HG02943 (cell line): Measurements from ENCODE around the gene ADAMTS4.

Experiments
- ATAC-seq: cut with Tn5 transposase; IDR thresholded peaks from one replicate; pipeline ENCODE4 v1.9.1; 2021; ENCODE audit warnings: mild to moderate bottlenecking, low read depth, moderate library complexity; ENCODE audit not compliant: unreplicated experiment

Gene ADAMTS4

DNA sequence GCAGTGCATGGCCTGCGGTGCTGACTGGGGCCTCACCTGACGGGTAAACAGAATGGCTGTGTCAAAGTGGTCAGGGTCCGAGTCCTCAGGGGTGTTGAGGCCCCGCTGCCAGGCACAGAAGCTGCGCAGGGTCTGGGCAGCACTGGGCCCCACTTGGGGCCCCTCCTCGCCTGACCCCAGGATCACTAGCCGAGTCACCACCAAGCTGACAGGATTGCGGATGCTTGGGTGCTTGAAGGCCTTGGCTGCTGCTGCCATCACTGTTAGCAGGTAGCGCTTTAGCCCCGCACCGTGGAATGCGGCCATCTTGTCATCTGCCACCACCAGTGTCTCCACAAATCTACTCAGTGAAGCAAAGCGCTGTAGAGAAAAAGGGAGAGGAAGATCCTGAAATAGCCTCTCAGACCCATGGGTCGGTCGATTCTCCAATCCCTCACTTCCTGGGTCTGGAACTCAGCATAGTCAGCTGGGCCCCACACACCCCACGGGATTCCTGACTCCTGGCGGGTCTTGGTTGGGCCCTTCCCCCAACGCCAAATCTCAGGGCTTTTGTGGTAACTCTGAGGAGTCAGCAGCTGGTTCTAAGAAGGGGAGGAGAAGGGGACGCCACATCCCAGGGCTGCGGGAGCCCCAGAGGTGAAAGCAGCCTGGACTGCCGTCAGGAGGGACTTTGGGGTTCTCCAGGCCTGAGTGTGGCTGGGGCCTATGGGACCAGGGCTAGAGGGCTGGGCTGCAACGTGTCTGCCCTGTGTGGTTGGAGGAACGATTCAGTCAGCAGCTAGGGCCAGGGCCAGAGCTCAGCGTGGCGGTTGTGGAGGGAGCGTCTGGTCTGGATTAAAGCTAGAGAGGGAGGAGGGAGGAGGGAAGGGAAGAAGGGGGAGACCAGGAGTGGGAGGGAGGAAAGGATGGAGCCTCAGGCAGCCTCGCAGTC, 2.1 kb downstream of the ADAMTS4 start:
- ATAC-seq = no peak

DNA sequence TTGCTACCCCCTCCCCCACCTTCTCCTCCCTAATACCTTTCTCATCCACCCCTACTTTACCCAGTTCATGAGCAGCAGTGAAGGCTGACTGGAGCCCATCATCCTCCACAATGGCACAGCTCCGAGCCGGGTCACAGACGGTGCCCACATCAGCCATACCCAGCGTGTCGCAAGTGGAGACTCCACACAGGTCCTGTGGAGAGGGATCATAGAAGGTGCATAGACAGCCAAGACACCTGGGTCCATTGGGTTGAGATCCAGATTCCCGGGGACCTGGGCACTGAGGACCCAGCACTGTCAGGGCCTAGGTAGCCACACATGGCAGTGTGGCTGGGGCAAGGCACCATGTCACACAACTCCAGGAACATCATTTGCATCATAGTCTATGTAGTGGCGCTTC, 2.7 kb downstream of the ADAMTS4 start:
- ATAC-seq = no peak

DNA sequence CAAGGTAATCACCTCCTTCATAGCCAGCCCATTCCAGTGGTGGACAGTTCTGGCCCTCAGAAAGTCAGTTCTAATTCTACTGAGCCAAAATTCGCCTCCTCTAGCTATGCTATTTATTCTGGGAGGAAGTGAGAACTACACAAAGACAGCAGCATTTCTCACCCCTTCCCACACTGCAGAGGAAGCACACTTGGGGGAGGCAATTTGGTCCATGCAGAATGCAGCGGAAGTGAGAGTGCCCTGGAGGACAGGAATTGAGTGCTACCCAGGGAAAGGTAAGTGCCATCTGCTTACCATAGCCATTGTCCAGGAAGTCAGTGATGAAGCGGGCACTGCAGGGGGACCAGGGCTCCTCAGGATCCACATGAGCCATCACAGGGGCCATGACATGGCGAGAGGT, 3.7 kb downstream of the ADAMTS4 start:
- ATAC-seq = no peak

DNA sequence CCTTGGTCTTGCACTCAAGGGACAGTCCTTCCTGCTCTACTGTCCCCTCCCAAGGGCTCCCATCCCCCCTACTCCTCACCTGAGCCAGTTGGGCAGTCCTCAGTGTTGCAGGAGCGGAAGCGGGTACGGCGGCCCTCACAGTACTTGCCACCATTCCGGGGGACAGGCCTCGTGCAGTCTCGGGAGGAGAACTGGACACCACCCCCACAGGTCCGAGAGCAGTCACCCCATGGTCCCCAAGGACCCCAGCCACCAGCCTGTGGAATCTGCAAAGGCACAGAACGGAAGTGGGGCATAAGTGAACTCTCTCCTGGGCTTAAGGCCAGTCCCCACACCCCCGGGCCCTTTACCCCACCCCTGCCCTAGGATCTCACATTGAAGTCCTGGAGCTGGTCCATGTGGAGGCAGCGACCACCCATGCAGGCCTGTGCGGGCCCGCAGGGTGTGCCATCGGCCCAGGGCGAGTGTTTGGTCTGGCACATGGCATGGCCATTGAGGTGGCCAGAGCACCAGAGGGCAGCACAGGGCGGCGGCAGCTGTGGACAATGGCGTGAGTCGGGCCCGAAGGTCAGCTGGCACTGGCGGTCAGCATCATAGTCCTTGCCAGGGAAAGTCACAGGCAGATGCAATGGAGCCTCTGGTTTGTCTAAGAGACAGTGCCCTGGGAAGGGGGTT, 5.2 kb downstream of the ADAMTS4 start:
- ATAC-seq = no peak

DNA sequence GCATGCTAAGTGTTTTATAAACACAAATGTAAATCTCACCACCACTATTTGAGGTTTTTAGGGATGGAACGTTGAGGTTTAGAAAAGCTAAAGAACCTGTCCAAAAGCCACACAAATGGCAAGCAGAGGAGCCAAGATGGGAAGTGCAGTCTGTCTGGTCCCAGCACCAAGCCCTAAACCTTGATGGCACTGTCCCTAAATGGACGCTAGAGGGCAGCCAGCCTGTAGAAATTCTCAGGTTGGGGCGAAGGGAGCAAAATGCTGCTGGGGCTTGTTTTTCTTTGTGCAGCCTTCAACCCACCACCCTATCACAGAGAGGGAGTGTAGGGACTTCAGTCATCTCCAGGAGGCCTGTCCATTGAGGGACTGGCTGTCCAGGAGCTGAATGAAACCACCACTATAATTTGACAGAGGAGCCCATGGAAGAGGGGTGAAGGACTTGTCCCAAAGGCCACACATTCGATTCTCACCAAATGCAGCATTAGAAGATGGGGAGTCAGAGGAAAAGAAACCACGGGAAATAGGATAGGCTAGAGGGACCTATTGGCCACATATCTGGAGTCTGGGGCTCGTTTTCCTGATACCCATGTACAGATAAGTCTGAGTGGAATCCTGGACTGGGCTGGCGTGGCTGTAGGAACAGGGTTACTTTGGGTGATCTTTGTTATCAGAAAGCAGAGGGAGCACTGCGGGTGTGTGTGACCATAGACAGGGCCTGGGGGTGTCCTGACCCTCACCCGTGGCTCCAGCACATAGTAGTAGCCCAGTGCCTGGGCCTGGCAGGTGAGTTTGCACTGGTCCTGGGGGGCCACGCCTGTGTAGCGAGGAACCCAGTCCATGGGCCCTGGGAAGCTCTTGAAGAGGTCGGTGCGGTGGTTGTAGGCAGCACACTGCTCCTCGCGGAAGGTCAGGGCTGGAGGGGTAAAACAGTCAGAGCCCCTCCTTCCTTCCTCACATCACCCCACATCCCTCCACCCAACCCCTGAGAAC, 6.1 kb downstream of the ADAMTS4 start:
- no peak for ATAC-seq

DNA sequence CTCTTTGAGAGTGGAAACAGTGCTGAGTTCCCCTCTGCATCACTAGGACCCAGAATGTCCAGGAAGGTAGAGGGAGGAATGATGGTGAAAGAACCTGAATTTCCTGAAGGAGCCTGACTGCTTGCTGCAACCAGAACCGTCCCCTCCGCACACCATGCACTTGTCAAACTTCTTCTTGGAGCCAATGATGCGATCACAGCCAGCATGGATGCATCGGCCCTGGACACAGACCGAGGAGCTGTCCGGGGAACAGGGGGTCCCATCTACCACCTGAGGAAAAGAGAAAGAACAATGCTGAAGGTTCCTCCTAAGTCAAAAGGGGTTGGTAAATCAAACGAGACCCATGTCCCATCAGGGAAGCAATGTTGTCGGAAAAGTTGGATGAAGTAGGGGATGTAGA, 6.9 kb downstream of the ADAMTS4 start:
- no peak for ATAC-seq

DNA sequence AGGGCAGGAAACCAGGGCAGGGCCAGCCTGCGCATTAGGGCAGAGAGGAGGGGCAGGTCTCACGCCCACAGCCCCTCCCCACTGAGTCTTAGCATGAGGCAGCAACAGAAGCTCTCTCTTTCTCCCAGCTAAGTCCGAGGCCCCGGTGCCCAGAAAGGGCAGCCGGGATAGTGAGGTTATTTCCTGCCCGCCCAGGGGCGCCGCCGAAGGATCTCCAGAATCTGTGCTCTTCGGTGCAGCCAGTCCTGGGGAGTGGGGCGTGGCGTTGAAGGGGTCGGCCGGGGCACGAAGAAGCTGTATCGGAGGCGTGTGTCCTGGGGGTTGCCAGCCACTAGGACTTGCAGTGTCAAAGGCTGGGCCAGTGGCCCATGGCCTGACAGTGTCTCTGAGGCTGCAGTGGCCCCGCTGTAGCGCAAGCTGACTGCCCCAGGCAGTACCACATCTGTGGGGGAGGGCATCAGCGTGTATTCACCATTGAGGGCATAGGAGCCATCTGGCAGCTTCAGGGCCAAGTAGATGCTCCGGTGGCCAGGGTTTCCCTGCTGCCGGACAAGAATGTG, 7.8 kb downstream of the ADAMTS4 start:
- ATAC-seq = no peak

DNA sequence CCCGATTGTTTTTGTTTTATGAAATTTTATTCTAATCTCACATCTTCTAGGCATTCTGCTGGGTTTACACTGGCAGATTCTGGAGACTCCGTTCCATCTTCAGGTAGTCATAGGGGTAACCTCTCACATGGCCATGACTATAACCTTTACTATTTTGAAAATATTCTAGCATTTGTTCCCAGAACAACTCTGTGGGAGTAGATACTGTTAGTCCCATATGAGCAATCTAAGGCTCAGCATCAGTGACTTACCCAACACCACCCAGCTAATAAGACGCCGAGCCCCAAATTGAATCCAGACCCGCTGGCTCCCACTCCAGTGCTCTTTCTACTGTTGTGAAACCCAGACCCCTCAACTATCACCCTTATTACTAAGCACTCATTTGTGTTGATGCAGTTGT, 9.8 kb downstream of the ADAMTS4 start:
- no peak for ATAC-seq

DNA sequence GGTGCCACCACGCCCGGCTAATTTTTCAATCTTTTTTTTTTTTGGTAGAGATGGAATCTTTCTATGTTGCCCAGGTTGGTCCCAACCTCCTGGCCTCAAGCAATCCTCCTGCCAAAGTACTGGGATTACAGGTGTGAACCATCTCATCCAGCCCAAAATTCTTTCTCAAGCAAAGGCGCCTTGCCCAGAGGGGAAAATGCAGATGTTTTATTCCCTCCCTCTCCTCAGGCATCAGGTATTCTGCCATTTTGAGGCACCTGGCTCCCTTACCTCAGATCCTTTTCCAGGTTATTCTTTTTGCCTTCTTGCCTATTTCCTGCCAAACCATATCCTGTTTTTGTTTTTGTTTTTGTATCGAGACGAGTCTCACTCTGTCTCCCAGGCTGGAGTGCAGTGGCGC, 10.5 kb downstream of the ADAMTS4 start:
- ATAC-seq = no peak

DNA sequence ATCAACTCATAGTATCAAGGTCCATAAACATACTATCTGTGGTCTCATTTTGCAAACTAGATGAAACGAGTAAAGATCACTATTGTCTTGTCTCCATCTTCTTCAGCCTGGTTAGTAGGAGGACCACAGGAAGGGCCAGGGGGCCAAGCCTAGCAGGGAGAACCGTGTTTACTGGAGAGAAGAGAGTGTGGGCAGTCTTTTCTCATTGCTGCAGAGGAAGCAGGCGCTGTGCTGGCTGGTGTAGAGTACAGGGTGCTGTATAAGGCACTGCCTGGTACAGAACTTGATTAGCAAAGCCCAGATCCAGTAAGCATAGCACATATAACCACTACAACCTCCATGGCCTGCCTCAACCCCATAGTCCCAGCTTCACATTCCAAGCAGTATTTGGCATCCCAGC, 11.5 kb downstream of the ADAMTS4 start:
- no peak for ATAC-seq

DNA sequence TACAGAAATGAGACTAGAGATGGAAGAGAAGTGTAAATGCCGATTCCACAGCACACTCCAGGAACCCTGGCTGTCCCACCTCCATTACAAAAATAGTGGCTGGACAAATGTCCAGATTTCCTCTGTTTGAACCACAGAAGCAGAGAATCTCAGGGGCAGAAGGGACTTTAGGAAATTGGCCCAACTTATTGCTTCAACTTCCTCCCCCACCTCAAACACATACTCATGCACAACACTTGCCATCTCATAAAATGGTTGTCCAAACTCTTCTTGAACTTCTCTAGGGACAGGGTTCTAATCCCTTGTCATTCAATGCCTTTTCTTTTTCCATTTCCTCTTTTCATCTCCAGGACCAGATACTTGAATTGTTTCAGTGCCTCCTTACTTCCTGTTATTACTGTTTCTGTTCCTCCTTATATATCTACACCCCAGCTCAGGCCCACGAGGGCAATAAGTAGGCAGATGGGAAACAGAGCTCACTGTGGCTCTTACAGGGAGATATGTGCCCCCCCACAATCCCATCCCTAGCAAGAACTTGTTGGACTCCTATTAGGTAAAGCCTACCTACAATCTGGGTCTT, 13.0 kb downstream of the ADAMTS4 start:
- peak; percentile 27 for ATAC-seq

DNA sequence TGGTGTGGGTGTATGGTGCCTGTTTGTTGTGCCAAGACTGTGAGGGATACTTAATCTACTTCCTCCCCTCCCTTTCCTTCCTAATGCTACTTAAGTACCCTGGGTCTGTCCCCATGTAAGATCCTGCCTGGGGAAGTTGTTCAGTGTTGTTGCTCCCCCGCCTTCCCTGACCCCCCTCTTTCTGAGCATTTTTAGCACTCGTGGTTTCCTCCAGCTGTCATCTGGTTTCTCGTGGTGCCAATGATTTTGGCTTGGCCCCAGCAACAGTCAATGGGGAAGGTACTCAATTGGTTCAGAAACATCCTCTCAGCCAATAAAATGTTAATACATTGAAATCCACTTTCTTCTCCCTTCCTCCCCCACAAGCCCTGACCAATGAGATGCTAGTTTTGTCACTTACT, 13.6 kb downstream of the ADAMTS4 start:
- peak; percentile 68 for ATAC-seq

DNA sequence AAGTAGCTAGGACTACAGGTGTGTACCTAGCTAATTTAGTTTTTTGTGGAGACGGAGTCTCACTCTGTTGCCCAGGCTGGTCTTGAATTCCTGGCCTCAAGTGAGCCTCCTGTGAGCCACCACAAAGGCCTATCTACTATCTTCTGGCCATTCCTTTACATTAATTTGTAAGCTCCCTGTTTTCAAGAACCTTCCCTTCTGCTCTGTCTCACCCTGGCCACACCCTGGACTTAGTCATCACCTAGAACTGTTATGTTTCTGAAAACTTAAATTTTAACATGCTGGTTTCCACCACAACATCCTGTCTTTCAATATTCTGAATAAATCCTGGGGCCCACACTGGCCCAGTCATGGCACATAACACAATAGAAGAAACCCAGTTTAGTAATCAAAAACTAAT, 16.6 kb downstream of the ADAMTS4 start:
- ATAC-seq = no peak

DNA sequence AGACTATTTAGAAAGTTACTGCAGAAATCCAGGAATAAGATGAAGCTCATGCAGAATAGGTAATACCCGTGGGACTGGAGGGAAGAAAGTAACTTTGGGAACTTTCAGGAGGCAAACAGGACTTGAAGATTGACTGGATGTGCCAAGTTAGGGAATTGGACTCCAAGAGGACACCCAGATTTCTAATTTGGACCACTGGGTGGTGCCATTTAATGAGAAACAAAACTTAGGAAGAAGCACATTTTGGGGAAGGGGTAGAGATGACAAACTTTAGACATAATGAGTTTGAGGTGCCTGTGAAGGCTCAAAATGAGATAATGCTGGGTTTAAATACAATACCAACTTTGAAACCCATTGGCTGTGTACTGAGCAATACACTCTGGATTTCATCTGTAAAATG, 18.2 kb downstream of the ADAMTS4 start:
- ATAC-seq = no peak

DNA sequence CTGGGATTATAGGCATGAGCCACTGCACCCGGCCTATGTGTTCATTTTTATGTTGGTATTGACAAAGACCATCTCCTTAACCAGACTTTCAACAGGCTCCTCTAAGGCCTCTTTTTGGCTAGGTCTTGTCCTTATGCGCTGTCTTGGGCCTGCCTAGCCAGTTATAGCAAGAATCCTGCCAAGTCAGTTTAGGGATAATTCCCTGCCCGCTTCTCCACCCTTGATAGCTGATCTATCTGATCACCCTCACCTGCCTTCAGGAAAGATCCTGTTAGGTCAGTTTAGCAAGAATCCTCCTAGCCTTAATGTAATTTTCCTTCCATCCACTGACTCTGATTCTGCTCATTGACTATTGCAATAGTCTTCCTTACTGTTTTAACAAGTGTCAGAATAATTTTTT, 19.2 kb downstream of the ADAMTS4 start:
- no peak for ATAC-seq

DNA sequence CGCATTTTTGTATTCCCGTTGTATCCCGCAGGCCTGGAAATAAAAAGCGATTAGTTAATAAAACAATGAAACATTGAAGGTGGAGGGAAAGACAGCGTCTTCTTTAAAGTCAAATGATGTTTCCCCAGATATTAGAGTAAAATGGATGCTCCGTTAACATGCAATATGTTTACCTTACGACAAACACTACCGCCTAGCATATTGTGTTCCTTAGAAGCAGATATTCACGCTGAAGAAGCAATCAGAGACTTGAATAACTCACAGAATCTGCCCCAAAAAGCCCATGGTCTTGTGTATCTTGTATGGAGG, 21.0 kb downstream of the ADAMTS4 start:
- no peak for ATAC-seq

DNA sequence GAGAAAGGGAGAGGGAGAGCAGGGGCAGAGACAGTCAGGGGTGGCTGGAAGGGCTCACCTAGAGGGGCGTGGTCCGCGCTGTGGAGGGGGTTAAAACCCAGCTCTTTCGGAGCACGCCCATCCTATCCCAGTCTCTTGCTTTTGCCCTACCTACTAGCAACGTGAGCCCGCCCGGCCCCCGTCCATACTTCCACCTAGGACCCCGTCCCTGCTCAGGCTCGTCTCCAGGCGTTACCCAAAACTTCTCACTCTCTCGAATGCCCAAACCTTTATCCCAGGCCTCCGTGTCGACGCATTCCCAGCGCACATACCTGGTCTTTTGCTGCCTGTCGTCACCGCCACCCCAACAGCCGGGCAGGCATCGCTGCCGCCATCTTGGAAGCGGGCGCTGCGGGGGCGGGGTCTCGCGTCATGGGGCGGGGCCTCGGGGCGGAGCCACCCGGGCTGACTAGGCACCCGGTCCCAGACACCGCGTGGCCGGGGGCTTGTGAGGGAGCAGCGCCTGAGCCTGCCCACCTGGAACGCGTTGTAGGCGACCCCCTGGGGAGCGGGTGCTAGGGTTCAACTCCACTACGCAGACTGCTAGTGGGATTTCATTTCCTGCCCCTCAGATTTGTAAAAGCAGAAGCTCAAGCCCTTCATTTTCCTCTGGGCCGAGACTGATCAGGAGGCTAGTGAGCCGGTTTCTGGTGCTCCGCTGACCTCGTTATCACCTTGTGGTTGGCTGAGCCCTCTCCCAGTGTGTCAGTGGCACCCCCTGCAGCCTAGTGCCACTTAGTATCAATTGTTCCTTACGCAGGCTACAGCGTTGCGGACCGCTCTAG, 21.5 kb downstream of the ADAMTS4 start, which contains the start of gene B4GALT3:
B4GALT3 (minus strand) TSS at position 396 of the 824 bp plus-strand sequence. CDS start 1,447 bp downstream, outside the sequence.
- ATAC-seq = peak; percentile 67

DNA sequence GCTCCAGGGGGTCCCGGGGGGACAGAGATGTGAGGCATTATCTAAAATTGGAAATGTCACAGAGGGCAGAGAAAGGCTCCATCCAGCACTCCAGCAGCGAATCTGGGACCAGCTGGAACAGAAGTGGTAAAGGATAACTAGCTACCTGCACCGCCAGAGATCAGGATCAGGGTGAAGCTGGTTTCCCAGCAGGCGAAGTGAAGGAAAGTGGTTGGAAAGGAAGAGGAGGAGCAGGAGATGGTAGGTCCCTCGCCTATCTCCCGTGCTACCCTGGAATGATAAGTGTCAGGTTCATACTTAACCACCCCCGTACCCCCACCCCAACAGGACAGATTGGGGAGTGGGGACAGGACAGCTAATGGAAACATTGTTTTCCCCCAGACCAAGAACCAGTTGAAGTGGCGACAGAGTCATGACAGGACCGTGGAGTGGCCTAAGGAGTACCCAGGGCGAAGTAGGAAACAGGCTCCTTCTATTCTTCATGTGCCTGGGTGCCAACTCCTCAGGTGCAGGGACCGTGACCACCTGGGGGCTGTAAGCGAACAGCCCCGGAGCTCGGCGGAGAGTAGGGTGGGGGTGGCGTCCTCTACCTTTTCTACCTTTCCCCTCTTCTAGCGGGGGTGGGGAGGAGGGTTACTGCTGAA, 22.3 kb downstream of the ADAMTS4 start:
- no peak for ATAC-seq
